Activated B cell treated with CpG ODN at 0.5 μM for 24 hours (primary cell): Measurements from ENCODE around the gene GSK3A. TPM values are rescaled to one million over a fixed set of nuclear protein-coding genes. Genes with fewer than 3 reads are reported as not detected.

Experiments
- ATAC-seq: fragments of 200-7000 bp; cut with Tn5 transposase; one replicate; pipeline ENCODE4 v1.10.0; 2021; ENCODE audit warnings: low read depth, mild to moderate bottlenecking, moderate library complexity
- CTCF ChIA-PET: fragments of 350-600 bp; sonication (Branson Sonifier 250); formaldehyde crosslinking; loops from one replicate; lab custom pipeline; 2021; ENCODE audit warnings: antibody characterized with exemption; lab: Charles Lee
- POLR2A ChIA-PET: fragments of 350-600 bp; sonication (Branson Sonifier 250); formaldehyde crosslinking; loops from one replicate; lab custom pipeline; 2021; ENCODE audit warnings: antibody characterized with exemption; lab: Charles Lee
- DNase-seq: peaks from one replicate; pipeline ENCODE4 v3.0.0; 2022
- H3K27ac Mint-ChIP-seq: one replicate; pipeline ENCODE4 v1.8.0; 2020; ENCODE audit warnings: mixed read lengths
- H3K27me3 Mint-ChIP-seq: one replicate; pipeline ENCODE4 v1.8.0; 2021; ENCODE audit warnings: mixed read lengths
- H3K36me3 Mint-ChIP-seq: one replicate; pipeline ENCODE4 v1.8.0; 2021; ENCODE audit warnings: low read depth, mixed read lengths
- H3K4me1 Mint-ChIP-seq: one replicate; pipeline ENCODE4 v1.8.0; 2021; ENCODE audit warnings: mixed read lengths
- H3K4me3 Mint-ChIP-seq: one replicate; pipeline ENCODE4 v1.8.0; 2020; ENCODE audit warnings: mild to moderate bottlenecking, mixed read lengths
- H3K9me3 Mint-ChIP-seq: one replicate; pipeline ENCODE4 v1.8.0; 2020; ENCODE audit warnings: mixed read lengths
- CTCF ChIP-seq: fragments of 200-600 bp; IDR thresholded peaks from one replicate; pipeline ENCODE4 v1.8.0; 2022; ENCODE audit warnings: antibody characterized with exemption, mild to moderate bottlenecking
- intact Hi-C: fragments of 100-400 bp; cut with micrococcal nuclease; formaldehyde crosslinking; loops from one replicate; pipeline ENCODE4 v1.15.1; 2024
- total RNA-seq: library from RNA; stranded (reverse); gene quantifications from 2 replicates; pipeline ENCODE4 v1.2.3, GENCODE V29; 2022

The GSK3A gene
- total RNA-seq, 1 donor from 2014 or later: 38.6 TPM

- CTCF ChIA-PET: no interaction called here
- no peak overlapping the region for H3K4me3 Mint-ChIP-seq
- POLR2A ChIA-PET: no interaction called here
- intact Hi-C loops: no loop called here
- peaks cover 26% of the 10 kb centered on the region for H3K4me1 Mint-ChIP-seq
- no peaks in the 10 kb centered on the region for H3K27me3 Mint-ChIP-seq
- ATAC-seq (no peak), DNase-seq (no peak)
- H3K9me3 Mint-ChIP-seq: no peaks in the 10 kb centered on the region
- no peak for TF ChIP-seq CTCF
- H3K27ac Mint-ChIP-seq: no peak overlapping the region
- peaks cover 72% of the 10 kb centered on the region for H3K36me3 Mint-ChIP-seq
These were observed 47.2 kb upstream of the GSK3A start for GRCh38 chr19:42289556-42290041.

GRCh38 chr19:42288881-42289555 lies 46.6 kb upstream of the GSK3A start:
- TF ChIP-seq CTCF: no peak
- H3K36me3 Mint-ChIP-seq: peaks cover 66% of the 10 kb centered on the region
- ChIA-PET CTCF (no interaction called here), POLR2A (interaction anchor here (0.5 to 0.8 kb wide), 4 partner anchors 9 to 41 kb away, joined by 3 to 7 read pairs (median 4); no protein-coding TSS in a partner anchor)
- ATAC-seq (no peak), DNase-seq (no peak)
- intact Hi-C loops: no loop called here
- no peaks in the 10 kb centered on the region for H3K9me3 Mint-ChIP-seq
- no peak overlapping the region for H3K4me3 Mint-ChIP-seq
- H3K4me1 Mint-ChIP-seq: peaks cover 27% of the 10 kb centered on the region
- no peaks in the 10 kb centered on the region for H3K27me3 Mint-ChIP-seq
- no peak overlapping the region for H3K27ac Mint-ChIP-seq

- TF ChIP-seq CTCF: no peak
- Mint-ChIP-seq H3K36me3 (peaks cover 60% of the 10 kb centered on the region), H3K27me3 (no peaks in the 10 kb centered on the region), H3K9me3 (no peaks in the 10 kb centered on the region), H3K4me3 (no peak overlapping the region), H3K4me1 (peaks cover 27% of the 10 kb centered on the region), H3K27ac (no peak overlapping the region)
- intact Hi-C loops: no loop called here
- DNase-seq: no peak
- ChIA-PET POLR2A (interaction anchor here (0.5 to 0.8 kb wide), 4 partner anchors 10 to 40 kb away, joined by 3 to 7 read pairs (median 3); no protein-coding TSS in a partner anchor), CTCF (no interaction called here)
- ATAC-seq: no peak
These were observed 46.0 kb upstream of the GSK3A start for GRCh38 chr19:42288387-42288786.

GRCh38 chr19:42287827-42288107 lies 45.4 kb upstream of the GSK3A start:
- intact Hi-C loops: no loop called here
- TF ChIP-seq CTCF: no peak
- POLR2A ChIA-PET: interaction anchor here (0.7 kb wide), 1 partner anchor 14 kb away, joined by 3 read pairs; no protein-coding TSS in a partner anchor

GRCh38 chr19:42287017-42287826 lies 44.8 kb upstream of the GSK3A start:
- H3K36me3 Mint-ChIP-seq: peaks cover 51% of the 10 kb centered on the region
- POLR2A ChIA-PET: interaction anchor here (2.3 kb wide), 1 partner anchor 15 kb away, joined by 9 read pairs; the partner anchor contains the start of genes PAFAH1B3 and PRR19
- DNase-seq (no peak), ATAC-seq (no peak)
- no peak overlapping the region for H3K27ac Mint-ChIP-seq
- no peaks in the 10 kb centered on the region for H3K9me3 Mint-ChIP-seq
- CTCF ChIA-PET: no interaction called here
- H3K4me3 Mint-ChIP-seq: no peak overlapping the region
- peaks cover 31% of the 10 kb centered on the region for H3K4me1 Mint-ChIP-seq
- H3K27me3 Mint-ChIP-seq: no peaks in the 10 kb centered on the region
- no peak for TF ChIP-seq CTCF
- intact Hi-C loops: no loop called here

More at GRCh38 chr19:42287827-42288107, 45.4 kb upstream of the GSK3A start:
- DNase-seq (no peak), ATAC-seq (no peak)
- H3K27me3 Mint-ChIP-seq: no peaks in the 10 kb centered on the region
- no peak overlapping the region for H3K27ac Mint-ChIP-seq
- peaks cover 27% of the 10 kb centered on the region for H3K4me1 Mint-ChIP-seq
- CTCF ChIA-PET: no interaction called here
- no peaks in the 10 kb centered on the region for H3K9me3 Mint-ChIP-seq
- peaks cover 56% of the 10 kb centered on the region for H3K36me3 Mint-ChIP-seq
- H3K4me3 Mint-ChIP-seq: no peak overlapping the region
